Gastrocnemius medialis (tissue), 4 donors: Measurements from ENCODE around the gene SLC30A7. TPM values are rescaled to one million over a fixed set of nuclear protein-coding genes. Genes with fewer than 3 reads are reported as not detected.

ENCODE experiments used
- ATAC-seq, 2 donors: fragments of 150-250 bp; one replicate each; pipeline ENCODE4 v1.9.1; 2016
- DNase-seq, 2 donors: peaks; one replicate each; pipeline ENCODE4 v3.0.0-alpha.2; 2019
- H3K27ac ChIP-seq, 4 donors: fragments of 200-600 bp; sonication (generic); 1 replicate in 1 of 4; 2 replicates in 3 of 4; pipeline ENCODE4 v1.5.1; 2016 to 2018; ENCODE audit warnings: mild to moderate bottlenecking in 2 of 4, moderate library complexity in 1 of 4
- H3K27me3 ChIP-seq, 3 donors: fragments of 200-600 bp; sonication (generic) in 2 of 3; 1 replicate in 1 of 3; 2 replicates in 2 of 3; pipeline versions ENCODE4 v1.5.1 to v1.6.0; 2016 to 2019; ENCODE audit warnings: mild to moderate bottlenecking in 1 of 3, moderate library complexity in 1 of 3
- H3K36me3 ChIP-seq, 2 donors: fragments of 200-600 bp; sonication (generic) in 1 of 2; one replicate each; pipeline ENCODE4 v1.5.1; 2017 to 2018
- H3K4me1 ChIP-seq, 2 donors: fragments of 200-600 bp; sonication (generic) in 1 of 2; one replicate each; pipeline ENCODE4 v1.5.1; 2016 to 2017; ENCODE audit warnings: mild to moderate bottlenecking in 2 of 2
- H3K4me3 ChIP-seq, 4 donors: fragments of 200-600 bp; sonication (generic) in 3 of 4; 1 replicate in 1 of 4; 2 replicates in 3 of 4; pipeline ENCODE4 v1.5.1; 2016 to 2019; ENCODE audit warnings: mild to moderate bottlenecking in 2 of 4
- H3K9me3 ChIP-seq, 3 donors: fragments of 200-600 bp; sonication (generic) in 2 of 3; 1 replicate in 1 of 3; 2 replicates in 2 of 3; pipeline ENCODE4 v1.5.1; 2016 to 2019
- POLR2A ChIP-seq, 2 donors: fragments of 450-650 bp; IDR thresholded peaks; one replicate each; pipeline ENCODE4 v1.6.1; 2017; ENCODE audit warnings: antibody characterized with exemption in 2 of 2, mild to moderate bottlenecking in 2 of 2, moderate library complexity in 2 of 2
- in situ Hi-C, 4 donors: fragments of 200-750 bp; cut with MboI; loops; one replicate each; pipeline versions ENCODE4 v1.15.0 to v1.8.0; 2017; ENCODE audit warnings: low sequenced_read_pairs in 4 of 4
- intact Hi-C: fragments of 100-400 bp; cut with DNase I; formaldehyde crosslinking; loops from one replicate; pipeline ENCODE4 v1.15.1; 2023; ENCODE audit warnings: low total_unique reads
- total RNA-seq, 4 donors: library from RNA; depleted of rRNA; stranded (reverse); fragments of >200 nt; gene quantifications; one replicate each; pipeline versions ENCODE4 v1.1.0 to v1.2.3, GENCODE V29; 2016
- TF ChIP-seq, protein P1 (sequence below), 5 experiments: fragments of 450-650 bp in 3 of 5; fragments of 200-600 bp in 2 of 5; sonication (generic) in 2 of 5; IDR thresholded peaks in 4 of 5; conservative IDR thresholded peaks in 1 of 5; 1 replicate in 4 of 5; 2 replicates in 1 of 5; pipeline ENCODE4 v1.5.1; 2016 to 2019; ENCODE audit warnings: antibody characterized with exemption in 5 of 5, mild to moderate bottlenecking in 3 of 5, moderate library complexity in 3 of 5

The SLC30A7 gene
- total RNA-seq, 4 donors from 2014 or later, result 1.5 to 6.2 (median 3.5) TPM

DNA sequence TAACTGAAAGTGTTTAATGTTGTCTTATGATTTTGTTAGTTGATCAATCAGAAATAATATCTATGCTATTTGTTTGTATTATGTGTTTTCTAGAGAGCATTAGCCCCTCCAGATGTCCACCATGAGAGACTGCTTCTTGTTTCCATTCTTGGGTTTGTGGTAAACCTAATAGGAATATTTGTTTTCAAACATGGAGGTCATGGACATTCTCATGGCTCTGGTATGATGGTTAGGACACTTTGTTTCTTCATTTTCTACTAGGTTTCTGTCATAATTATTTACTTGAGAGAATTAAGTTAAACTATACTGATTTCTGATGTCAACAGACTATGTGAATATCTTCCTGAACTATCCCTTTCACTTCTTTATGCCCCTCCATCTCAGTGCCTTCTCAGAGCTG, 16.1 kb downstream of the SLC30A7 start:
- intact Hi-C loops (no loop called here), in situ Hi-C loops (loop anchor here in 1 of 4 donors (5.0 kb wide), 1 partner anchor 380 kb away; no protein-coding TSS in a partner anchor)
- no peaks in the 10 kb centered on the region for H3K9me3 ChIP-seq

DNA sequence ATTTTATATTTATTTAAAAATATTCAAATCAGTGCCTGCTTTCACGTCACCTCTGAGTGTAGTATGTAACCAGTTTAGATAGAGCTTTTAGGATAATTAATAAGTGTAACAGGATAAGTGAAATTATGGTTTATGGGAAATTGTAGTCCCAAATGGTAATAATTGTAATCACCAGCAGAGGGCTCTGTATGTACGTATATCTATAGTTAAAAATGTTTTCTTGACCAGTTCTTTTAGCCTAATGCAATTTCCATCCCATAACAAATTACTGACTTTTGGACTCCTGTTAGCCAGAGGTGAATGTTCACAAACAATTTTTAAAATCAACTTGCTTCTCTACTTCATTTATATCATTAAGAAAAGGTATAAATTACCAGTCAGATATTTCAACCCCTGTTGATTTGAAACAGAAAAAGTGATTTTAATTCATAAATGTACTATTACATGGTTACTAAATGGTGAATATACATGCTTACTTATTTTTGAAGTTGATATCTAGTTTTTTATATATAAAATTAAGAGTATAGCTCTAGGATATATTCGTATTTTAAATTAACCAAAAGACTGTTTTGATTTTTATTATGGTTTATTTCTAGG, 25.3 kb downstream of the SLC30A7 start:
- ATAC-seq (no peak), DNase-seq (no peak)
- H3K4me1 ChIP-seq, result no peaks in the 10 kb centered on the region
- no peaks in the 10 kb centered on the region for H3K9me3 ChIP-seq
- no peaks in the 10 kb centered on the region for H3K27me3 ChIP-seq
- H3K4me3 ChIP-seq, result no peak overlapping the region
- no peak overlapping the region for H3K27ac ChIP-seq
- no peak for TF ChIP-seq POLR2A (IDR thresholded peaks at IDR 0.05)
- TF ChIP-seq, protein P1, sequence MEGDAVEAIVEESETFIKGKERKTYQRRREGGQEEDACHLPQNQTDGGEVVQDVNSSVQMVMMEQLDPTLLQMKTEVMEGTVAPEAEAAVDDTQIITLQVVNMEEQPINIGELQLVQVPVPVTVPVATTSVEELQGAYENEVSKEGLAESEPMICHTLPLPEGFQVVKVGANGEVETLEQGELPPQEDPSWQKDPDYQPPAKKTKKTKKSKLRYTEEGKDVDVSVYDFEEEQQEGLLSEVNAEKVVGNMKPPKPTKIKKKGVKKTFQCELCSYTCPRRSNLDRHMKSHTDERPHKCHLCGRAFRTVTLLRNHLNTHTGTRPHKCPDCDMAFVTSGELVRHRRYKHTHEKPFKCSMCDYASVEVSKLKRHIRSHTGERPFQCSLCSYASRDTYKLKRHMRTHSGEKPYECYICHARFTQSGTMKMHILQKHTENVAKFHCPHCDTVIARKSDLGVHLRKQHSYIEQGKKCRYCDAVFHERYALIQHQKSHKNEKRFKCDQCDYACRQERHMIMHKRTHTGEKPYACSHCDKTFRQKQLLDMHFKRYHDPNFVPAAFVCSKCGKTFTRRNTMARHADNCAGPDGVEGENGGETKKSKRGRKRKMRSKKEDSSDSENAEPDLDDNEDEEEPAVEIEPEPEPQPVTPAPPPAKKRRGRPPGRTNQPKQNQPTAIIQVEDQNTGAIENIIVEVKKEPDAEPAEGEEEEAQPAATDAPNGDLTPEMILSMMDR (IDR thresholded peaks at IDR 0.05 in 4 of 5, conservative IDR thresholded peaks at IDR 0.05 in 1 of 5), result peak; percentile 54 to 75 (median 62)
- in situ Hi-C loops (loop anchor here in 3 of 4 donors (5.0 kb wide), 1 partner anchor 366 kb away; no protein-coding TSS in a partner anchor), intact Hi-C loops (loop anchor here (1.0 to 5.0 kb wide), 3 partner anchors 318 to 436 kb away; no protein-coding TSS in a partner anchor)
- peaks cover 0 to 29% of the 10 kb centered on the region in 2 donors for H3K36me3 ChIP-seq

More for the DNA sequence above, 16.1 kb downstream of the SLC30A7 start:
- no peaks in the 10 kb centered on the region for H3K27me3 ChIP-seq
- TF ChIP-seq, protein P1 (IDR thresholded peaks at IDR 0.05 in 4 of 5, conservative IDR thresholded peaks at IDR 0.05 in 1 of 5), result no peak
- TF ChIP-seq POLR2A (IDR thresholded peaks at IDR 0.05), result no peak
- no peaks in the 10 kb centered on the region for H3K4me1 ChIP-seq
- ATAC-seq (no peak), DNase-seq (no peak)
- H3K27ac ChIP-seq, result no peak overlapping the region
- H3K36me3 ChIP-seq, result peaks cover 0 to 85% of the 10 kb centered on the region in 2 donors
- H3K4me3 ChIP-seq, result no peak overlapping the region

DNA sequence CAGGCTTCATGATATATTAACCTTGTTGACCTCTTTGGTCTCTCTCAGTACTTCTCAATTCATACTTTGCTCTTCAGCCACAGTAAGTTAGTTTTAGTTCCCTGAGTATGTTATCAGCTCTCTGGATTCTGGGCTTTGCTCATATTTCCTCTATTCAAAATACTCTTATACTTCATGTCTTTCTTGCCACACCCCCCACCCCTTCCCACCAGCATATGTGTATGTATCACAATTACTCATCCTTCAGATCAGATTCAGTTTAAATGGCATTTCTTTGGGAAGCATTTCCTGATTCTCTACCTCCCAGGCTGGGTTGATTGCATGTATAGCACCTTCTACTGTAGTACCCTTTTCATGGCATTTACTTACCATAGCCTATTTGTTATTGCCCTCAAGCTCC, 28.3 kb downstream of the SLC30A7 start:
- Histone ChIP-seq H3K27ac (no peak overlapping the region), H3K9me3 (no peaks in the 10 kb centered on the region), H3K36me3 (peaks cover 0 to 21% of the 10 kb centered on the region in 2 donors), H3K4me3 (no peak overlapping the region), H3K4me1 (no peaks in the 10 kb centered on the region), H3K27me3 (no peaks in the 10 kb centered on the region)
- in situ Hi-C loops, result loop anchor here in 3 of 4 donors (5.0 kb wide), 1 partner anchor 363 kb away; no protein-coding TSS in a partner anchor
- intact Hi-C loops, result loop anchor here (5.0 kb wide), 1 partner anchor 433 kb away; no protein-coding TSS in a partner anchor
- TF ChIP-seq POLR2A (IDR thresholded peaks at IDR 0.05), result no peak
- TF ChIP-seq, protein P1 (IDR thresholded peaks at IDR 0.05 in 4 of 5, conservative IDR thresholded peaks at IDR 0.05 in 1 of 5), result no peak
- ATAC-seq (no peak), DNase-seq (no peak)

DNA sequence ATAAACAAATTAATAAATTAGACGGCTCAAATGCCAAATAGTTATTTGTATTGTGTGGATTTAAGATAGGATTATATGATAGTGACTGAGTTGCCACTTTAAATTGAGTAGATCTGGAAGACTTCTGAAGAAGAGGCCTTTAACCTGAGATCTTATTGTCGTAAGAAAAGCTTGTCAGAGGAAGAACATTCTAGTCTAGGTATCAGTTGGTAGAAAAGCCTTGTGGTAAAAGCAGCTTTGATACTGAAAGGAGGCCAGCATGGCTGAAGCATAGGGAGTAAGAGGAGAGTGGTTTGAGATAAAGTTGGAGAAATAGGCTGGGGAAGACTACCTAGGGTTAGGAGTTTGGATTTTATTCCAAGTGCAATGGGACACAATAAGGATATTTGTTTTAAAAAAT, 29.1 kb downstream of the SLC30A7 start:
- no peak for ATAC-seq
- peaks cover 0 to 21% of the 10 kb centered on the region in 2 donors for H3K36me3 ChIP-seq
- H3K27ac ChIP-seq, result no peak overlapping the region
- H3K27me3 ChIP-seq, result no peaks in the 10 kb centered on the region
- no peak for DNase-seq
- H3K4me1 ChIP-seq, result no peaks in the 10 kb centered on the region
- in situ Hi-C loops (loop anchor here in 3 of 4 donors (5.0 kb wide), 1 partner anchor 362 kb away; no protein-coding TSS in a partner anchor), intact Hi-C loops (loop anchor here (5.0 kb wide), 1 partner anchor 432 kb away; no protein-coding TSS in a partner anchor)
- TF ChIP-seq POLR2A (IDR thresholded peaks at IDR 0.05), result no peak
- TF ChIP-seq, protein P1 (IDR thresholded peaks at IDR 0.05 in 4 of 5, conservative IDR thresholded peaks at IDR 0.05 in 1 of 5), result no peak
- H3K9me3 ChIP-seq, result no peaks in the 10 kb centered on the region
- H3K4me3 ChIP-seq, result no peak overlapping the region
